H9 (cell line): ENCODE data around the gene ENGASE. TPM values are rescaled to one million over a fixed set of nuclear protein-coding genes. Genes with fewer than 3 reads are reported as not detected.

Experiments
- DNase-seq: peaks from one replicate; pipeline ENCODE4 v3.0.0-alpha.2; 2017
- H2AFZ ChIP-seq: one replicate; pipeline ENCODE4 v1.6.1; 2013; ENCODE audit warnings: mild to moderate bottlenecking, low read length, control low read depth, moderate library complexity
- H2AK5ac ChIP-seq: 2 replicates; pipeline ENCODE4 v1.6.1; 2013; ENCODE audit warnings: low read length, control low read depth, mixed read lengths; ENCODE audit not compliant: insufficient read length
- H2BK120ac ChIP-seq: one replicate; pipeline ENCODE4 v1.6.1; 2013; ENCODE audit warnings: low read depth, mild to moderate bottlenecking, low read length, control low read depth, inconsistent platforms; ENCODE audit not compliant: poor library complexity, severe bottlenecking
- H2BK12ac ChIP-seq: 2 replicates; pipeline ENCODE4 v1.6.1; 2013; ENCODE audit warnings: low read length, control low read depth, mixed read lengths, low read depth; ENCODE audit not compliant: insufficient read length
- H2BK15ac ChIP-seq: 2 replicates; pipeline ENCODE4 v1.6.1; 2013; ENCODE audit warnings: low read depth, low read length, control low read depth
- H2BK20ac ChIP-seq: one replicate; pipeline ENCODE4 v1.6.1; 2013; ENCODE audit warnings: low read depth, mild to moderate bottlenecking, low read length, control low read depth, inconsistent platforms; ENCODE audit not compliant: poor library complexity, severe bottlenecking
- H2BK5ac ChIP-seq: 2 replicates; pipeline ENCODE4 v1.6.1; 2013; ENCODE audit warnings: low read length, control low read depth, mixed read lengths; ENCODE audit not compliant: insufficient read length
- H3K14ac ChIP-seq: 2 replicates; pipeline ENCODE4 v1.6.1; 2013; ENCODE audit warnings: low read length, control low read depth; ENCODE audit not compliant: insufficient read depth
- H3K18ac ChIP-seq: 2 replicates; pipeline ENCODE4 v1.6.1; 2013; ENCODE audit warnings: low read depth, mild to moderate bottlenecking, mixed read lengths, low read length, control low read depth; ENCODE audit not compliant: insufficient read length
- H3K23ac ChIP-seq: 2 replicates; pipeline ENCODE4 v1.6.1; 2013; ENCODE audit warnings: low read length, control low read depth, mixed read lengths, low read depth; ENCODE audit not compliant: insufficient read length
- H3K23me2 ChIP-seq: 2 replicates; pipeline ENCODE4 v1.6.1; 2013; ENCODE audit warnings: low read depth, mild to moderate bottlenecking, mixed read lengths, low read length, control low read depth; ENCODE audit not compliant: insufficient read length, poor library complexity, severe bottlenecking
- H3K27ac ChIP-seq: 2 replicates; pipeline ENCODE4 v1.5.1; 2013; ENCODE audit warnings: low read length, control low read depth, mixed read lengths, low read depth; ENCODE audit not compliant: insufficient read length
- H3K27me3 ChIP-seq: 2 replicates; pipeline ENCODE4 v1.6.1; 2013; ENCODE audit warnings: low read length, control low read depth, inconsistent platforms; ENCODE audit not compliant: insufficient read depth
- H3K4ac ChIP-seq: 2 replicates; pipeline ENCODE4 v1.6.1; 2013; ENCODE audit warnings: low read depth, mild to moderate bottlenecking, control low read depth, inconsistent platforms, low read length, moderate library complexity
- H3K4me1 ChIP-seq: 2 replicates; pipeline ENCODE4 v1.6.1; 2013; ENCODE audit warnings: low read length, control low read depth, inconsistent platforms; ENCODE audit not compliant: insufficient read depth
- H3K4me2 ChIP-seq: 2 replicates; pipeline ENCODE4 v1.6.1; 2013; ENCODE audit warnings: low read length, control low read depth, mixed read lengths; ENCODE audit not compliant: insufficient read length, insufficient read depth
- H3K56ac ChIP-seq: 2 replicates; pipeline ENCODE4 v1.6.1; 2013; ENCODE audit warnings: low read depth, mild to moderate bottlenecking, mixed read lengths, low read length, control low read depth; ENCODE audit not compliant: insufficient read length
- H3K79me1 ChIP-seq: 2 replicates; pipeline ENCODE4 v1.6.1; 2013; ENCODE audit warnings: low read depth, mild to moderate bottlenecking, moderate library complexity, low read length, control low read depth, inconsistent platforms; ENCODE audit not compliant: insufficient read depth, poor library complexity, severe bottlenecking
- H3K79me2 ChIP-seq: 2 replicates; pipeline ENCODE4 v1.6.1; 2013; ENCODE audit warnings: low read length, control low read depth, inconsistent platforms; ENCODE audit not compliant: insufficient read depth
- H3K9ac ChIP-seq: 2 replicates; pipeline ENCODE4 v1.6.1; 2013; ENCODE audit warnings: low read length, control low read depth, mixed read lengths; ENCODE audit not compliant: insufficient read length; ENCODE audit errors: extremely low read depth
- H3K9me3 ChIP-seq: one replicate; pipeline ENCODE4 v1.6.1; 2013; ENCODE audit warnings: low read depth, low read length, inconsistent platforms; ENCODE audit not compliant: control insufficient read depth
- H3T11ph ChIP-seq: one replicate; pipeline ENCODE4 v1.6.1; 2013; ENCODE audit warnings: mild to moderate bottlenecking, low read length, control low read depth, inconsistent platforms
- H4K20me1 ChIP-seq: one replicate; pipeline ENCODE4 v1.6.1; 2013; ENCODE audit not compliant: control insufficient read depth, insufficient read length, insufficient read depth
- H4K5ac ChIP-seq: 2 replicates; pipeline ENCODE4 v1.6.1; 2013; ENCODE audit warnings: low read depth, mild to moderate bottlenecking, mixed read lengths, low read length, control low read depth; ENCODE audit not compliant: insufficient read length
- H4K8ac ChIP-seq: replicated peaks from 2 replicates; pipeline ENCODE4 v1.6.1; 2013; ENCODE audit warnings: low read length, control low read depth, mixed read lengths, low read depth; ENCODE audit not compliant: insufficient read length
- H4K91ac ChIP-seq: 2 replicates; pipeline ENCODE4 v1.6.1; 2013; ENCODE audit warnings: low read depth, mild to moderate bottlenecking, moderate library complexity, mixed read lengths, low read length, control low read depth; ENCODE audit not compliant: insufficient read length
- H3K27ac Mint-ChIP-seq, 3 experiments: 2 replicates in 2 of 3; 3 replicates in 1 of 3; pipeline ENCODE4 v1.8.0; 2020 to 2021; ENCODE audit warnings: mixed read lengths in 3 of 3, mild to moderate bottlenecking in 1 of 3, moderate library complexity in 1 of 3
- H3K27me3 Mint-ChIP-seq: 2 replicates; pipeline ENCODE4 v1.8.0; 2021; ENCODE audit warnings: low read depth, mild to moderate bottlenecking, moderate library complexity, mixed read lengths
- H3K36me3 Mint-ChIP-seq, 3 experiments: 2 replicates in 2 of 3; 3 replicates in 1 of 3; pipeline ENCODE4 v1.8.0; 2020 to 2021; ENCODE audit warnings: low read depth in 3 of 3, mixed read lengths in 3 of 3; ENCODE audit not compliant: insufficient read depth in 1 of 3
- H3K4me1 Mint-ChIP-seq, 2 experiments: 2 replicates each; pipeline ENCODE4 v1.8.0; 2020; ENCODE audit warnings: mixed read lengths in 2 of 2
- H3K4me3 Mint-ChIP-seq, 2 experiments: 2 replicates in 1 of 2; 3 replicates in 1 of 2; pipeline ENCODE4 v1.8.0; 2020 to 2021; ENCODE audit warnings: mild to moderate bottlenecking in 2 of 2, mixed read lengths in 2 of 2, moderate library complexity in 1 of 2
- H3K9me3 Mint-ChIP-seq, 2 experiments: 2 replicates in 1 of 2; 3 replicates in 1 of 2; pipeline ENCODE4 v1.8.0; 2020; ENCODE audit warnings: mild to moderate bottlenecking in 2 of 2, mixed read lengths in 2 of 2, moderate library complexity in 1 of 2
- WGBS: extraction: QIAGEN DNeasy Blood & Tissue Kit; methylation state at CpG from one replicate; pipeline ENCODE4 v1.1.7; 2013; ENCODE audit warnings: missing lambda C conversion rate, low lambda C conversion rate, mixed read lengths; ENCODE audit not compliant: insufficient read length; ENCODE audit errors: extremely low coverage; 5-methylcytosine and 5-hydroxymethylcytosine counted together
- total RNA-seq: library from RNA; stranded (reverse); gene quantifications from 2 replicates; pipeline ENCODE4 v1.2.1, GENCODE V29; 2021
- TF ChIP-seq, protein P1 (sequence below): fragments of 200-600 bp; sonication (generic); conservative IDR thresholded peaks from 3 replicates; pipeline ENCODE4 v1.8.0; 2021; ENCODE audit warnings: antibody characterized with exemption, mild to moderate bottlenecking

Gene ENGASE
- total RNA-seq, 1 experiment from 2014 or later, result 20.6 TPM

DNA sequence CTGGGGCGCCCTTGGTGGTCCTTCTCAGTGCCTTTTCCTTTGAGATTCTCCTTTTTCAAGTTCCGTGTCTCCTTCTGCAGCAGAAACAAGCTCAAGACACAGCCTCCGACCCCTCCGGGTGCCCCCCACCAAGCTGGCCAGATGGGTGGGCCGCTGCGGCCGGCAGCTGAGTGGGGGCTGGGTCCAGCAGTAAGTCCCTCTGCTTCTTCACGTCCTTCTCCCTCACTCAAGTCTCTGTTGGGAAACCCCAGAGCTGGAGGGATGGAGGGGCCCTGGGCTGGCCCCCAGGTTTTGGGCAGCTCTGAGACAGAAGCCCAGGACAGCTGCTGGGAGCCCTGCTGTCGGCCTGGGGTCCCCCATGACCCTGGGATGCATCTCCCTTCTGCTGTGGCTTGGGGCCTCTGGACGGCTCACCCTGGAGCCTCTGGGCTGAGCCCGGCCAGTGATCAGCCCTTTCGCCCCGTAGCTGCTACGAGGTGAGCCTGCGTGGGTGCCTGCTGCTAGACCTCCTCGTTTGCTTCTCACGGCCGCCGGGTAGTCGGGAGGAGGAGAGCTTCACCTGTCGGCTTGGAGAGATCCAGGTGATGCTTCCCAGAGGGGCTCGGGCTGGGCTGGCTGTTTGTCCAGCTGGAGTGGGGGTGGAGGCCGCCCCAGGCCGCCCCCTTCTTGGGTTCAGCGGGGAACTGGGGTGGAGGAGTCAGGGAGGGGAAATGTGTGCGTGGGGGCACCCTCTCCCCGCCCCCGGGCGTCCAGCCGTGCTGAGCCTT, 10.7 kb downstream of the ENGASE start:
- no CpG with 5 or more reads among the region's 30 CpGs for WGBS
- peaks cover 13 to 31% (median 20%) of the 10 kb centered on the region in 3 experiments for H3K36me3 Mint-ChIP-seq
- no peak overlapping the region for H4K91ac ChIP-seq

More for the DNA sequence above, 10.7 kb downstream of the ENGASE start:
- Histone ChIP-seq H4K8ac (no peak overlapping the region), H3K23ac (no peak overlapping the region), H2AK5ac (no peak overlapping the region), H3K9me3 (no peaks in the 10 kb centered on the region), H3K27ac (no peak overlapping the region), H4K5ac (no peak overlapping the region), H3K56ac (no peak overlapping the region), H2BK120ac (no peak overlapping the region), H2BK12ac (no peak overlapping the region), H3K4ac (no peak overlapping the region), H3K79me2 (no peaks in the 10 kb centered on the region), H2BK5ac (no peak overlapping the region), H3T11ph (no peak overlapping the region), H3K18ac (no peak overlapping the region), H3K23me2 (no peaks in the 10 kb centered on the region), H2BK15ac (no peak overlapping the region), H4K20me1 (no peaks in the 10 kb centered on the region), H2BK20ac (no peak overlapping the region), H3K4me1 (no peaks in the 10 kb centered on the region), H3K14ac (no peak overlapping the region), H3K4me2 (no peak overlapping the region), H3K27me3 (no peaks in the 10 kb centered on the region), H3K9ac (no peak overlapping the region), H3K79me1 (no peaks in the 10 kb centered on the region), H2AFZ (no peak overlapping the region)
- DNase-seq, result no peak
- Mint-ChIP-seq H3K27ac (no peak overlapping the region), H3K27me3 (no peaks in the 10 kb centered on the region; the same call in 1 of the 2 replicates), H3K4me1 (no peaks in the 10 kb centered on the region), H3K9me3 (peaks cover 0 to 3% of the 10 kb centered on the region in 2 experiments; a peak in 2 of 5 replicates), H3K4me3 (no peak overlapping the region)
- TF ChIP-seq, protein P1, sequence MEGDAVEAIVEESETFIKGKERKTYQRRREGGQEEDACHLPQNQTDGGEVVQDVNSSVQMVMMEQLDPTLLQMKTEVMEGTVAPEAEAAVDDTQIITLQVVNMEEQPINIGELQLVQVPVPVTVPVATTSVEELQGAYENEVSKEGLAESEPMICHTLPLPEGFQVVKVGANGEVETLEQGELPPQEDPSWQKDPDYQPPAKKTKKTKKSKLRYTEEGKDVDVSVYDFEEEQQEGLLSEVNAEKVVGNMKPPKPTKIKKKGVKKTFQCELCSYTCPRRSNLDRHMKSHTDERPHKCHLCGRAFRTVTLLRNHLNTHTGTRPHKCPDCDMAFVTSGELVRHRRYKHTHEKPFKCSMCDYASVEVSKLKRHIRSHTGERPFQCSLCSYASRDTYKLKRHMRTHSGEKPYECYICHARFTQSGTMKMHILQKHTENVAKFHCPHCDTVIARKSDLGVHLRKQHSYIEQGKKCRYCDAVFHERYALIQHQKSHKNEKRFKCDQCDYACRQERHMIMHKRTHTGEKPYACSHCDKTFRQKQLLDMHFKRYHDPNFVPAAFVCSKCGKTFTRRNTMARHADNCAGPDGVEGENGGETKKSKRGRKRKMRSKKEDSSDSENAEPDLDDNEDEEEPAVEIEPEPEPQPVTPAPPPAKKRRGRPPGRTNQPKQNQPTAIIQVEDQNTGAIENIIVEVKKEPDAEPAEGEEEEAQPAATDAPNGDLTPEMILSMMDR, result no peak
